HCEC 1CT (cell line): ENCODE measurements around the gene ZNF417.
"Not testable (repeated sequence)": the region's sequence is repeated elsewhere in the genome, so short reads cannot be mapped to it uniquely, and the experiment has no call there.

ENCODE experiments used
- DNase-seq: peaks from one replicate; pipeline ENCODE4 v3.0.0-alpha.2; 2017

ZNF417 gene

DNA sequence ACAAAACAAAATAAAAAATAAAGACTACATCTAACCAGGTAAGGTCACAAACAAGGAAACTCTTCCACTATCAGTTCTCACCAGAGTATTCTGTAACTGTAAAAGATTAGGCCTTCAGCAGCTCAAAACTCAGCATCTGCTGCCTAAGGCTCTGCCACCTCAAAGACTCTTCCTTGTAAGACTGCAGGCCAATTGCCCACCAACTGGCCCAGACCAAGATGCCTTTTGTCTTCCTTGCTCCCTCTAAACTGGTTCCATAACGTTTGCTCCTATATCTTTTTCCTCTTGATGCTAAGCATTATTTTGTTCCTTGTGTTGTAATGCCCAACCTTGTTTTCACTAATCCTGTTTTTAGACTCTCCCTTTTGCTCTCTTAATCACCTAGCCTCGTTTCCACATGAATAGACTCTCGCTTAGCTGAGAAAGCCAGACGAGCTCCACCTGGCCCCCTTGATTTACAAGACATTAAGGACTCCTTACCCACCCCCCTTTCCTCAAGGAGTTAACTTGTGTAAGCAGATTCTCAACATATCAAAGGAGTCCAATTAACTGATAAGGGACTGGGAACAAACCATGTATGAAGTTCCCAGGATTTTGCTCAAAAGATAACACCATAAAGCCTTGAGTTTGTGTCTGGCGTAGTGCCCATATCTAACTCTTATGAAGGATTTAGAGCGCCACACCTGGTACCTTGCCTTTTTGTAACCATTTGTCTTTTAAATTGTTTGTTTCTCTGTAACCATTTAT is 29.0 kb downstream of the ZNF417 start:
- DNase-seq, result no peak

GRCh38 chr19:57886046-57886445 is 30.3 kb downstream of the ZNF417 start:
- DNase-seq, result no peak

GRCh38 chr19:57873883-57874799 is 42.3 kb downstream of the ZNF417 start:
- not testable (repeated sequence) for DNase-seq

DNA sequence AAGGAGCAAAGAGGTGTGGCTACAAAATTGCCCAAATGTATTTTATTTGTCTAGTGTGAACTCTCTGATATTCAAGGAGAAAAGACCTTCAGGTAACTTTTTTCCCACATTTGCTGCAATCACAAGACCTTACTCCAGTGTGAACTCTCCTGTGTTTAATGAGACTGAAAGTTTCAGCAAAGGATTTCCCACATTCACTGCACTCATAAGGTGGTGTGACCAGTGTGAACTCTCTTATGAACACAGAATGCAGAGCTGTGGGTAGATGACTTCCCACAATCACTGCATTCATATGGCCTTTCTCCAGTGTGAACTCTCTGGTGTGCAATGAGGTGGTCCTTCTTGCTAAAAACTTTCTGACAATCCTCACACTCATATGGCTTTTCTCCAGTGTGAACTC is 43.9 kb downstream of the ZNF417 start:
- DNase-seq, result no peak

DNA sequence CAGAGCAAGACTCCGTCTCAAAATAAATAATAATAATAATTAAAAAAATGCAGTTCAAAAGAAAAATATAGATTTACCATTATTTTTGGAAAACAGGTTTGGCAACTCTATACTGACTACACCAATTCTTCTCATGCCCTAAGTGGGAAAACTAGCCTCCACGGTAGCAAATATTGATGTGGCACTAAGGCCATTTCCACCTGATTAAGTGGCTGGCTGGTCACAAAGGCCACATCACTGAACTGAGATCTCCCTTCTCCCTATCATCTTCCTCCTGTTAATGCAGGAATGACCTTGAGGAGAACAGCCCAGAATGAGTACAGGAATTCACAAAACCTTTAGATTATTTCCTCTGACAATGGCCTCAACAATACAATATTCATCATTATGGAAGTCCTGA is 46.2 kb downstream of the ZNF417 start:
- no peak for DNase-seq

DNA sequence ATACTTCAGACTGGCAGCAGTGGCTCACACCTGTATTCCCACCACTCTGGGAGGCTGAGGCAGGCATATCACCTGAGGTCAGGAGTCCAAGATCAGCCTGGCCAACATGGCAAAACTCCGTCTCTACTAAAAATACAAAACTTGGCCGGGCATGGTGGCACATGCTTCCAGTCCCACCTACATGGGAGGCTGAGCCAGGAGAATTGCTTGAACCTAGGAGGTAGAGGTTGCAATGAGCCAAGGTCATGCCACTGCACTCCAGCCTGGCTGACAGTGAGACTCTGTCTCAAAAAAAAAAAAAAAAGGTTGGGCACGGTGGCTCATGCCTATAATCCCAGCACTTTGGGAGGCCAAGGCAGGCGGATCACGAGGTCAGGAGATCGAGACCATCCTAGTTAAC is 46.7 kb downstream of the ZNF417 start:
- DNase-seq, result not testable (repeated sequence)

- DNase-seq, result no peak
Observed at GRCh38 chr19:57867868-57868492, 48.4 kb downstream of the ZNF417 start.
